H1 (cell line): ENCODE results near the gene GBA2. TPM values are rescaled to one million over a fixed set of nuclear protein-coding genes. Genes with fewer than 3 reads are reported as not detected.

Experiments used
- ASH2L ChIP-seq: fragments of 200-600, 300-600 bp; sonication (generic); IDR thresholded peaks from one replicate; pipeline ENCODE4 v1.7.1; 2017; ENCODE audit warnings: low read length
- ATF3 ChIP-seq: IDR thresholded peaks from 2 replicates; pipeline ENCODE4 v1.6.1; 2011; ENCODE audit warnings: low read depth, mild to moderate bottlenecking, low read length; ENCODE audit not compliant: insufficient read depth
- CBX5 ChIP-seq: fragments of 300-800, 300-1000 bp; sonication (generic); IDR thresholded peaks from 2 replicates; pipeline ENCODE4 v1.7.1; 2016; ENCODE audit warnings: antibody characterized with exemption, low read length, low read depth
- CBX8 ChIP-seq: fragments of 300-800, 300-1000 bp; sonication (generic); IDR thresholded peaks from 2 replicates; pipeline ENCODE4 v1.7.1; 2016; ENCODE audit warnings: low read depth, low read length, borderline replicate concordance
- EGR1 ChIP-seq: IDR thresholded peaks from 2 replicates; pipeline ENCODE4 v1.6.1; 2011; ENCODE audit warnings: low read depth, low read length, borderline replicate concordance
- EZH2 ChIP-seq: fragments of 200-600 bp; sonication (generic); IDR thresholded peaks from 2 replicates; pipeline ENCODE4 v1.7.1; 2012; ENCODE audit warnings: low read depth, mild to moderate bottlenecking, moderate library complexity, low read length, inconsistent platforms; ENCODE audit not compliant: severe bottlenecking
- GABPA ChIP-seq: IDR thresholded peaks from 2 replicates; pipeline ENCODE4 v1.6.1; 2011; ENCODE audit warnings: mild to moderate bottlenecking, low read length, moderate library complexity, borderline replicate concordance; ENCODE audit not compliant: insufficient read depth
- HDAC2 ChIP-seq, 2 experiments: fragments of 300-600 bp in 1 of 2; sonication (generic) in 1 of 2; IDR thresholded peaks; 2 replicates each; pipeline ENCODE4 v1.6.1; 2011 to 2012; ENCODE audit warnings: low read depth in 2 of 2, low read length in 2 of 2, mild to moderate bottlenecking in 2 of 2, moderate library complexity in 2 of 2, borderline replicate concordance in 1 of 2, inconsistent platforms in 1 of 2
- MAFK ChIP-seq: IDR thresholded peaks from 2 replicates; pipeline ENCODE4 v1.6.1; 2012; ENCODE audit warnings: low read depth, mild to moderate bottlenecking, improper control_type of control experiment, low read length
- NANOG ChIP-seq: IDR thresholded peaks from 2 replicates; pipeline ENCODE4 v1.6.1; 2011; ENCODE audit warnings: low read length, low read depth, mild to moderate bottlenecking, inconsistent platforms; ENCODE audit not compliant: insufficient read depth, poor library complexity, severe bottlenecking
- NRF1 ChIP-seq: IDR thresholded peaks from 2 replicates; pipeline ENCODE4 v1.6.1; 2011; ENCODE audit warnings: mild to moderate bottlenecking, low read depth, low read length, improper control_type of control experiment
- POLR2A ChIP-seq, 2 experiments: IDR thresholded peaks; 1 replicate in 1 of 2; 2 replicates in 1 of 2; pipeline ENCODE4 v1.6.1; 2011; ENCODE audit warnings: low read depth in 2 of 2, low read length in 2 of 2, mild to moderate bottlenecking in 2 of 2; ENCODE audit errors: control extremely low read depth in 1 of 2
- RFX5 ChIP-seq: IDR thresholded peaks from 2 replicates; pipeline ENCODE4 v1.6.1; 2011; ENCODE audit warnings: low read depth, low read length, improper control_type of control experiment, borderline replicate concordance
- SIN3A ChIP-seq, 2 experiments: IDR thresholded peaks in 1 of 2; conservative IDR thresholded peaks in 1 of 2; 2 replicates each; pipeline ENCODE4 v1.6.1; 2011 to 2012; ENCODE audit warnings: low read length in 2 of 2, improper control_type of control experiment in 1 of 2, low read depth in 1 of 2, mild to moderate bottlenecking in 1 of 2
- SRF ChIP-seq: IDR thresholded peaks from 2 replicates; pipeline ENCODE4 v1.6.1; 2011; ENCODE audit warnings: mild to moderate bottlenecking, low read depth, low read length, moderate library complexity
- SUZ12 ChIP-seq: fragments of 200-600 bp; sonication (generic); IDR thresholded peaks from 2 replicates; pipeline ENCODE4 v1.6.1; 2012; ENCODE audit warnings: mild to moderate bottlenecking, inconsistent platforms, low read length, moderate library complexity, mixed read lengths
- TAF7 ChIP-seq: optimal IDR thresholded peaks from 2 replicates; pipeline ENCODE3; 2011; ENCODE audit warnings: low read depth, mild to moderate bottlenecking, inconsistent platforms, low read length, moderate library complexity, borderline replicate concordance
- TBP ChIP-seq: IDR thresholded peaks from 2 replicates; pipeline ENCODE4 v1.6.1; 2011; ENCODE audit warnings: low read depth, low read length, improper control_type of control experiment
- TCF12 ChIP-seq: IDR thresholded peaks from 2 replicates; pipeline ENCODE4 v1.6.1; 2011; ENCODE audit warnings: low read depth, mild to moderate bottlenecking, low read length
- USF2 ChIP-seq: IDR thresholded peaks from 2 replicates; pipeline ENCODE4 v1.6.1; 2011; ENCODE audit warnings: low read length, improper control_type of control experiment
- YY1 ChIP-seq: IDR thresholded peaks from 2 replicates; pipeline ENCODE4 v1.6.1; 2011; ENCODE audit warnings: low read depth, mild to moderate bottlenecking, low read length
- polyA plus RNA-seq, 7 experiments: library from polyadenylated mRNA; depleted of rRNA in 3 of 7; stranded (reverse) in 5 of 7; unstranded in 2 of 7; fragments of >200 nt in 5 of 7; fragments of 200-250 nt in 2 of 7; gene quantifications; 1 replicate in 5 of 7; 2 replicates in 1 of 7; 4 replicates in 1 of 7; pipeline versions ENCODE4 v1.2.1 to v1.2.3, GENCODE V29; 2011 to 2013; ENCODE audit warnings: missing spikeins in 2 of 7, mixed read lengths in 2 of 7
- total RNA-seq: library from RNA; stranded (reverse); fragmentation: NEBNext Ultra II Directional; extraction: Animal tissue kit (Norgen Biotek cat#: 25700); gene quantifications from 2 replicates; pipeline ENCODE4 v1.2.1, GENCODE V29; 2021

GBA2 gene
- total and polyA plus RNA-seq, 2 of the 8 experiments (the other 6 are each of a cell fraction or from before 2014, with no cell fraction given): 64.2 to 71.9 TPM

GRCh38 chr9:35728041-35728971 is 20.7 kb downstream of the GBA2 start (continued):
- TF ChIP-seq SRF: peak; percentile 79; the same call in 1 of the 2 replicates
- TF ChIP-seq EZH2: no peak
- TF ChIP-seq GABPA: no peak
- TF ChIP-seq NRF1: no peak
- no peak for TF ChIP-seq ATF3
- no peak for TF ChIP-seq CBX8
- TF ChIP-seq USF2: no peak
- no peak for TF ChIP-seq NANOG
- TF ChIP-seq RFX5: no peak
- no peak for TF ChIP-seq MAFK
- TF ChIP-seq POLR2A (IDR thresholded peaks at IDR 0.05; ENCODE audit: control extremely low read depth in 1 of 2, low read depth in 2 of 2, low read length in 2 of 2): peak in 1 of 2 experiments; percentile 78; a peak in 1 of 3 replicates
- TF ChIP-seq YY1: peak; percentile 54; the same call in 1 of the 2 replicates
- no peak for TF ChIP-seq SUZ12
- no peak for TF ChIP-seq TCF12
- no peak for TF ChIP-seq TAF7
- TF ChIP-seq SIN3A (conservative IDR thresholded peaks at IDR 0.05 in 1 of 2, IDR thresholded peaks at IDR 0.05 in 1 of 2; ENCODE audit: low read depth in 1 of 2, low read length in 2 of 2): no peak; a peak in 1 of 4 replicates
- TF ChIP-seq CBX5: no peak
- TF ChIP-seq EGR1: no peak
- no peak for TF ChIP-seq HDAC2 (IDR thresholded peaks at IDR 0.05; ENCODE audit: borderline replicate concordance in 1 of 2, low read depth in 2 of 2, low read length in 2 of 2)
- peak; percentile 98 for TF ChIP-seq ASH2L
- TF ChIP-seq TBP: peak; percentile 41
